NCI-H1417 treated with DMSO at 0.1 percent for 48 hours (cell line): ENCODE results near the gene MICAL3.
"Not testable (repeated sequence)": the region's sequence is repeated elsewhere in the genome, so short reads cannot be mapped to it uniquely, and the experiment has no call there.

Experiments
- DNase-seq: peaks from one replicate; lab custom pipeline; 2025; lab: John Stamatoyannopoulos, UW

Gene MICAL3

GRCh38 chr22:17997456-17997855, 26.9 kb downstream of the MICAL3 start:
- no peak for DNase-seq

GRCh38 chr22:17995256-17995655, 29.1 kb downstream of the MICAL3 start:
- not testable (repeated sequence) for DNase-seq

GRCh38 chr22:17994424-17995108, 29.8 kb downstream of the MICAL3 start:
- DNase-seq, result no peak

GRCh38 chr22:17992976-17993375, 31.4 kb downstream of the MICAL3 start:
- not testable (repeated sequence) for DNase-seq

GRCh38 chr22:17991992-17992391, 32.4 kb downstream of the MICAL3 start:
- DNase-seq, result not testable (repeated sequence)

GRCh38 chr22:17990942-17991341, 33.4 kb downstream of the MICAL3 start:
- DNase-seq, result no peak

GRCh38 chr22:17990147-17990546, 34.2 kb downstream of the MICAL3 start:
- no peak for DNase-seq

- DNase-seq, result no peak
Measured at GRCh38 chr22:17988800-17989513, 35.4 kb downstream of the MICAL3 start.

GRCh38 chr22:17985606-17986005, 38.8 kb downstream of the MICAL3 start:
- DNase-seq, result no peak

- DNase-seq, result not testable (repeated sequence)
Measured at GRCh38 chr22:17985071-17985470, 39.3 kb downstream of the MICAL3 start.

GRCh38 chr22:17984114-17984513, 40.2 kb downstream of the MICAL3 start:
- DNase-seq, result no peak

GRCh38 chr22:17982572-17983141, 41.7 kb downstream of the MICAL3 start:
- DNase-seq, result no peak

GRCh38 chr22:17981497-17981896, 42.9 kb downstream of the MICAL3 start:
- no peak for DNase-seq

GRCh38 chr22:17980638-17981051, 43.7 kb downstream of the MICAL3 start:
- no peak for DNase-seq

- DNase-seq, result no peak
Measured at GRCh38 chr22:17980015-17980590, 44.3 kb downstream of the MICAL3 start.

- DNase-seq, result no peak
Measured at GRCh38 chr22:17978027-17978426, 46.3 kb downstream of the MICAL3 start.

GRCh38 chr22:17977371-17977770, 47.0 kb downstream of the MICAL3 start:
- no peak for DNase-seq

GRCh38 chr22:17976121-17976520, 48.2 kb downstream of the MICAL3 start:
- no peak for DNase-seq

GRCh38 chr22:17974703-17975372, 49.5 kb downstream of the MICAL3 start:
- DNase-seq, result no peak

- DNase-seq, result no peak
Measured at GRCh38 chr22:17974087-17974486, 50.3 kb downstream of the MICAL3 start.

- no peak for DNase-seq
Measured at GRCh38 chr22:17973217-17973616, 51.1 kb downstream of the MICAL3 start.
